Right atrium auricular region (tissue), 2 donors: ENCODE data around the gene KLF4. TPM values are rescaled to one million over a fixed set of nuclear protein-coding genes. Genes with fewer than 3 reads are reported as not detected.
A peak's percentile ranks its signal among the peaks of the same experiment; 100 is the strongest.

Source experiments
- DNase-seq: peaks from one replicate; pipeline ENCODE4 v3.0.0-alpha.2; 2019; ENCODE audit warnings: low spot score
- H3K27ac ChIP-seq, 2 donors: fragments of 200-600 bp; sonication (generic); 1 replicate in 1 of 2; 2 replicates in 1 of 2; pipeline ENCODE4 v1.5.1; 2016 to 2019
- H3K27me3 ChIP-seq, 2 donors: fragments of 200-600 bp; sonication (generic); one replicate each; pipeline versions ENCODE4 v1.5.1 to v1.6.0; 2017 to 2019
- H3K36me3 ChIP-seq: fragments of 200-600 bp; sonication (generic); one replicate; pipeline ENCODE4 v1.5.1; 2016
- H3K4me1 ChIP-seq, 2 donors: fragments of 200-600 bp; sonication (generic); one replicate each; pipeline versions ENCODE4 v1.5.1 to v1.6.0; 2017 to 2019
- H3K4me3 ChIP-seq, 2 donors: fragments of 200-600 bp; sonication (generic); 1 replicate in 1 of 2; 2 replicates in 1 of 2; pipeline ENCODE4 v1.5.1; 2017 to 2019; ENCODE audit warnings: mild to moderate bottlenecking in 1 of 2, moderate library complexity in 1 of 2
- H3K9me3 ChIP-seq, 2 donors: fragments of 200-600 bp; sonication (generic); one replicate each; pipeline ENCODE4 v1.5.1; 2019
- total RNA-seq, 2 donors: library from RNA; depleted of rRNA; stranded (reverse); fragments of >200 nt; gene quantifications; one replicate each; pipeline ENCODE4 v1.1.0, GENCODE V29; 2016
- TF ChIP-seq, protein P1 (sequence below), 2 donors: fragments of 200-600 bp; sonication (generic); IDR thresholded peaks; one replicate each; pipeline ENCODE4 v1.5.1; 2019; ENCODE audit warnings: antibody characterized with exemption in 2 of 2

Gene KLF4
- total RNA-seq, 2 donors from 2014 or later: 62.9 to 95.5 TPM

DNA sequence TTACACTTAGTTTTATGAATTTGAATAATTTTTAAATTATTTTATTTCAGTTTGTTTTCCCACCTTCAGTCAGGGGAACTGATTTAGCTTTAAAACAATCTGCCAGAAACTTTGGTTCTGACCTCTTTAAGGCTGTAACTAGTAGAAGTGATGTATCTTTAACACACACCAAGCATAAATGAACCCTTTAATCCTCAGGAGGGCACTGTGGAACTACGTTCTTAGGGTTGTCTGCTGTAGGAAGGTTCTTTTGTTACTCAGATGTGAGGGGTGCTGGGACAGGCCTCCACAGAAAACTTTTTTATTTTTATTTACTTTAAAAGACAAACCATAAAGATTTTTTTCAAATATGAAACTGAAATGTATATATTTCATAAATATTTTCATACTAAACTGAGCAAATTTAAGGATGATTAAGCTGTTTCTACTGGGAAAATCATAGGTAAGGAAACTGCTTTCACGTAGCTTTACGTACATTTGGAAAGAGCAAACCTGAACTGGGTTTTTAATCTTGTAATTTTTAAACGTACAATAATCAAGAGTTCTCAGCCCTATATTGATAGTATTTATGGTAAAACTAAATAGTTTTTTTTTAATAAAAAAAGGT is 5.3 kb downstream of the KLF4 start:
- Histone ChIP-seq H3K36me3 (peaks cover 41% of the 10 kb centered on the region), H3K4me1 (peaks cover 0 to 8% of the 10 kb centered on the region in 2 donors), H3K9me3 (no peaks in the 10 kb centered on the region), H3K27me3 (no peaks in the 10 kb centered on the region), H3K4me3 (peak overlapping the region; percentile 76 to 79), H3K27ac (peak overlapping the region; percentile 96 to 97)
- TF ChIP-seq, protein P1, sequence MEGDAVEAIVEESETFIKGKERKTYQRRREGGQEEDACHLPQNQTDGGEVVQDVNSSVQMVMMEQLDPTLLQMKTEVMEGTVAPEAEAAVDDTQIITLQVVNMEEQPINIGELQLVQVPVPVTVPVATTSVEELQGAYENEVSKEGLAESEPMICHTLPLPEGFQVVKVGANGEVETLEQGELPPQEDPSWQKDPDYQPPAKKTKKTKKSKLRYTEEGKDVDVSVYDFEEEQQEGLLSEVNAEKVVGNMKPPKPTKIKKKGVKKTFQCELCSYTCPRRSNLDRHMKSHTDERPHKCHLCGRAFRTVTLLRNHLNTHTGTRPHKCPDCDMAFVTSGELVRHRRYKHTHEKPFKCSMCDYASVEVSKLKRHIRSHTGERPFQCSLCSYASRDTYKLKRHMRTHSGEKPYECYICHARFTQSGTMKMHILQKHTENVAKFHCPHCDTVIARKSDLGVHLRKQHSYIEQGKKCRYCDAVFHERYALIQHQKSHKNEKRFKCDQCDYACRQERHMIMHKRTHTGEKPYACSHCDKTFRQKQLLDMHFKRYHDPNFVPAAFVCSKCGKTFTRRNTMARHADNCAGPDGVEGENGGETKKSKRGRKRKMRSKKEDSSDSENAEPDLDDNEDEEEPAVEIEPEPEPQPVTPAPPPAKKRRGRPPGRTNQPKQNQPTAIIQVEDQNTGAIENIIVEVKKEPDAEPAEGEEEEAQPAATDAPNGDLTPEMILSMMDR (IDR thresholded peaks at IDR 0.05): peak; percentile 26 to 69
- no peak for DNase-seq

DNA sequence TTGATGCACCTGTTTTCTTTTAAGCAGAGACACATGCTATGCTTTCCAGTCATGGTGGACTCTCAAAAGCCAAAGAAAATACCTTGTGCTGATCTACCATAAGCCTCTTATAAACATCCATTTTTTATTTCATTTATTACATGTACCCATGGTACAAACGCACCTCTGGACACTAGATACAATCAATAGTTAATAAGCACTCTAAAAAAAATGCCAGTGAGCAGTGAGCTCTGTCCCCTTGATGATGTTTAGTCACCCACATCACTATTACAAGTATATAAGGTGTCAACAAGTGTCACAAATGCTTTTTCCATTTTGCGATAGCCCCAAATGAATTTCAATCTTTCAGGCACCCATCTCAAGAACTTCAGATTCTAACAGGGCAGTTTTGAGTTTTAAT is 5.9 kb downstream of the KLF4 start:
- Histone ChIP-seq H3K36me3 (peaks cover 41% of the 10 kb centered on the region), H3K4me1 (peaks cover 0 to 8% of the 10 kb centered on the region in 2 donors), H3K9me3 (no peaks in the 10 kb centered on the region), H3K4me3 (no peak overlapping the region), H3K27me3 (no peaks in the 10 kb centered on the region), H3K27ac (peak overlapping the region; percentile 96 to 97)
- TF ChIP-seq, protein P1 (IDR thresholded peaks at IDR 0.05): no peak
- no peak for DNase-seq

DNA sequence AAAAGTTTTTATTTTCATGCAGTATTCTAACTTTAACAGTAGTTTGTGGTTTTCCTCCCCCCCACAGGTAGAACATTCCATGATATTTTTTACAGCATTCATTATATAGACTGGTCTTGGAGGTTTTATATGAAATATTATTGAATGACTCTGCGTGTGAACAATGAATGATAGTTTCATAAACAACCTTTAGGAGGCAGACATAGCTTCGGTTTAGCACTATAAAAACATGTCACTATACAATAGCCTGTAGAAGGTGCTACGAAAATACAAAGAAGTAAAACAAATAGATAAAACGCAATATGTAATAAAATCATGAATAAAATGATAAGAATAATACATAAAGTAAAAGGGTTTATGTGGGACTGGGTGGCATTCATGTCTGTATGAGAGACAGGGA is 8.5 kb downstream of the KLF4 start:
- no peaks in the 10 kb centered on the region for H3K4me1 ChIP-seq
- no peak for DNase-seq
- H3K9me3 ChIP-seq: no peaks in the 10 kb centered on the region
- no peak overlapping the region for H3K4me3 ChIP-seq
- peaks cover 19% of the 10 kb centered on the region for H3K36me3 ChIP-seq
- no peaks in the 10 kb centered on the region for H3K27me3 ChIP-seq
- H3K27ac ChIP-seq: peak overlapping the region in 1 of 2 donors; percentile 2
- TF ChIP-seq, protein P1 (IDR thresholded peaks at IDR 0.05): peak in 1 of 2 donors; percentile 38

DNA sequence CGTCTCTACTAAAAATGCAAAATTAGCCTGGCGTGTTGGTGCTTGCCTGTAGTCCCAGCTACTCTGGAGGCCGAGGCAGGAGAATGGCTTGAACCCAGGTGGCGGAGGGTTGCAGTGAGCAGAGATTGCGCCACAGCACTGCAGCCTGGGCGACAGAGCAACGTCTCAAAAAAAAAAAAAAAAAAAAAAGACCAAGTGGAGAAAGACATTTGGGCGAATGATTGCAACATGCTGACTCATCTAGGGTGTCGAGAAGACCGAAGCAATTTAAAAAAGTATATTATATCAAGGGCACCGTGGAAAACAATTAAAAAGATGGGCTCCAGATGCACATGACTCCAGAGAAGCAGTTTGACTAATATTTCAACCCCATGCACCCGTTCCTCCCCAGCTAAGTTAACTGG is 9.2 kb downstream of the KLF4 start:
- peak; percentile 71 for DNase-seq
- Histone ChIP-seq H3K9me3 (no peaks in the 10 kb centered on the region), H3K27ac (peak overlapping the region in 1 of 2 donors; percentile 2), H3K4me3 (no peak overlapping the region), H3K27me3 (no peaks in the 10 kb centered on the region), H3K36me3 (peaks cover 12% of the 10 kb centered on the region), H3K4me1 (no peaks in the 10 kb centered on the region)
- TF ChIP-seq, protein P1 (IDR thresholded peaks at IDR 0.05): no peak

DNA sequence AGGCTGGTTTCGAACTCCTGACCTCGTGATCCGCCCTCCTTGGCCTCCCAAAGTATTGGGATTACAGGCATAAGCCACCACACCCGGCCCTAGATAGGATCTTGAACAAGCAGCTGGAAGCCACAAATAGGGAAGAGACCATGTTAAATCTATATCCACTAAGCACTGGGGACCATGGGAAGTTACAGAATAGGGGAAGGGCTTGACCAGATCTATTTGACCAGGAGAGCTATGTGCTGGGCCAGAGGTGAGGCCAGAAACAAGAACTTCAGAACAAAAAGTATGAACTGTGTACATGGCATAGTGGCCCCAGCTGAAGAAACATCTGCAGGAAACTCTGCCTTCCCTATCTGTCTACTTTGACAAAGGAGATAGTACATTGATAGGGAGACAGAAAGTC is 10.8 kb downstream of the KLF4 start:
- no peak overlapping the region for H3K27ac ChIP-seq
- H3K4me1 ChIP-seq: no peaks in the 10 kb centered on the region
- TF ChIP-seq, protein P1 (IDR thresholded peaks at IDR 0.05): no peak
- no peaks in the 10 kb centered on the region for H3K9me3 ChIP-seq
- DNase-seq: no peak
- H3K4me3 ChIP-seq: no peak overlapping the region
- H3K36me3 ChIP-seq: no peaks in the 10 kb centered on the region
- no peaks in the 10 kb centered on the region for H3K27me3 ChIP-seq

DNA sequence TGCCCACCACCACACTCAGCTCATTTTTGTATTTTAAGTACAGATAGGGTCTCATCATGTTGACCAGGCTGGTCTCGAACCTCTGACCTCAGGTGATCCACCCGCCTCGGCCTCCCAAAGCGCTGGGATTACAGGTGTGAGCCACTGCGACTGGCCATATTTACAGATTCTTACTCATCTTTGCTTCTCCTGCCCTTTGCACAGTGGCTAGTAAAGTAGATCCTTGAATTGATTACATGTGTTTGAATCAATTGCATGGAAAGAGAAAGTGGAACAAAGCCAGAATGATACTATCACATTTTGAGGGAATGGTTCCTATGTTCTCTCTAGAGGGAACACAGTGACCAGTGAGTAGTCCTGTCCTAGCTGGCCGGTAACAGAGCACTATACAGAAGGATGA is 15.4 kb downstream of the KLF4 start:
- TF ChIP-seq, protein P1 (IDR thresholded peaks at IDR 0.05): no peak
- Histone ChIP-seq H3K4me1 (no peaks in the 10 kb centered on the region), H3K27me3 (no peaks in the 10 kb centered on the region), H3K27ac (no peak overlapping the region), H3K36me3 (no peaks in the 10 kb centered on the region), H3K9me3 (no peaks in the 10 kb centered on the region), H3K4me3 (no peak overlapping the region)
- DNase-seq: no peak
